K562 (cell line): ENCODE results near the gene PHC1.

ENCODE experiments used
- CREB1 ChIP-seq, 2 experiments: sonication (generic) in 1 of 2; formaldehyde crosslinking in 1 of 2; IDR thresholded peaks; 2 replicates each; pipeline versions ENCODE4 v1.6.1 to v1.8.0; 2012 to 2022; ENCODE audit warnings: inconsistent platforms in 1 of 2, mild to moderate bottlenecking in 1 of 2, missing genetic modification reagents in 1 of 2, moderate library complexity in 1 of 2
- EZH2 ChIP-seq: IDR thresholded peaks from 2 replicates; pipeline ENCODE4 v1.6.1; 2012; ENCODE audit warnings: low read depth, mild to moderate bottlenecking, inconsistent platforms, low read length, borderline replicate concordance
- MEF2D ChIP-seq: conservative IDR thresholded peaks from 2 replicates; pipeline ENCODE4 v1.6.1; 2016; ENCODE audit warnings: low read depth, missing genetic modification characterization, missing compliant biosample characterization
- NFYB ChIP-seq: IDR thresholded peaks from 2 replicates; pipeline ENCODE4 v1.6.1; 2011; ENCODE audit warnings: mild to moderate bottlenecking, moderate library complexity; ENCODE audit not compliant: insufficient read length; ENCODE audit errors: extremely low read depth
- RAD51 ChIP-seq: fragments of 450-650 bp; IDR thresholded peaks from 2 replicates; pipeline ENCODE4 v1.7.1; 2016; ENCODE audit warnings: low read depth, mild to moderate bottlenecking, borderline replicate concordance
- SMC3 ChIP-seq: conservative IDR thresholded peaks from 2 replicates; pipeline ENCODE4 v1.6.1; 2011; ENCODE audit warnings: low read depth, low read length, improper control_type of control experiment; ENCODE audit not compliant: insufficient read depth
- SRF ChIP-seq, 2 experiments: fragments of 250-450, 450-650 bp in 1 of 2; sonication (Bioruptor Pico) in 1 of 2; sonication (generic) in 1 of 2; formaldehyde crosslinking; IDR thresholded peaks; 2 replicates each; pipeline versions ENCODE4 v1.5.0 to v1.5.1; 2020 to 2022; ENCODE audit warnings: mild to moderate bottlenecking in 1 of 2, missing genetic modification reagents in 1 of 2
- TBP ChIP-seq: optimal IDR thresholded peaks from 2 replicates; pipeline ENCODE3; 2011; ENCODE audit warnings: low read depth, low read length, improper control_type of control experiment
- ZFX ChIP-seq: sonication (generic); formaldehyde crosslinking; IDR thresholded peaks from 2 replicates; pipeline ENCODE4 v1.8.0; 2022; ENCODE audit warnings: mild to moderate bottlenecking, missing genetic modification reagents, moderate library complexity
- TF ChIP-seq, protein P1 (sequence below), 2 experiments: fragments of 450-650 bp; conservative IDR thresholded peaks; 2 replicates each; pipeline ENCODE4 v1.6.1; 2017; ENCODE audit warnings: mild to moderate bottlenecking in 2 of 2, moderate library complexity in 2 of 2

GRCh38 chr12:8980137-8980536 is 65.8 kb downstream of the PHC1 start:
- TF ChIP-seq TBP (no peak), MEF2D (tag) (no peak), CREB1 (IDR thresholded peaks at IDR 0.05) (no peak), CREB1 (CRISPR knock-in tag; IDR thresholded peaks at IDR 0.05) (no peak), EZH2 (no peak), NFYB (no peak), ZFX (CRISPR knock-in tag) (no peak), SRF (CRISPR knock-in tag; IDR thresholded peaks at IDR 0.05) (no peak), RAD51 (no peak), SMC3 (no peak)
- TF ChIP-seq, protein P1, sequence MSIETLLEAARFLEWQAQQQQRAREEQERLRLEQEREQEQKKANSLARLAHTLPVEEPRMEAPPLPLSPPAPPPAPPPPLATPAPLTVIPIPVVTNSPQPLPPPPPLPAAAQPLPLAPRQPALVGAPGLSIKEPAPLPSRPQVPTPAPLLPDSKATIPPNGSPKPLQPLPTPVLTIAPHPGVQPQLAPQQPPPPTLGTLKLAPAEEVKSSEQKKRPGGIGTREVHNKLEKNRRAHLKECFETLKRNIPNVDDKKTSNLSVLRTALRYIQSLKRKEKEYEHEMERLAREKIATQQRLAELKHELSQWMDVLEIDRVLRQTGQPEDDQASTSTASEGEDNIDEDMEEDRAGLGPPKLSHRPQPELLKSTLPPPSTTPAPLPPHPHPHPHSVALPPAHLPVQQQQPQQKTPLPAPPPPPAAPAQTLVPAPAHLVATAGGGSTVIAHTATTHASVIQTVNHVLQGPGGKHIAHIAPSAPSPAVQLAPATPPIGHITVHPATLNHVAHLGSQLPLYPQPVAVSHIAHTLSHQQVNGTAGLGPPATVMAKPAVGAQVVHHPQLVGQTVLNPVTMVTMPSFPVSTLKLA (conservative IDR thresholded peaks at IDR 0.05): no peak
